Measurements from ENCODE around the gene FAM118A.
"Not testable (repeated sequence)": the region's sequence is repeated elsewhere in the genome, so short reads cannot be mapped to it uniquely, and the experiment has no call there.

Gene FAM118A

GRCh38 chr22:45309422-45310227 lies at the start of gene FAM118A:
Gene FAM118A (plus strand): TSS chr22:45309934. CDS start chr22:45322380, 12,446 bp downstream.
- FAIRE-seq: no peak

GRCh38 chr22:45260395-45260759 lies 49.4 kb upstream of the FAM118A start:
- not testable (repeated sequence) for FAIRE-seq

- no peak for FAIRE-seq
Observed at GRCh38 chr22:45261407-45262088, 48.2 kb upstream of the FAM118A start.

GRCh38 chr22:45262195-45262930 lies 47.4 kb upstream of the FAM118A start:
- no peak for FAIRE-seq

- FAIRE-seq: no peak
Observed at GRCh38 chr22:45262931-45263462, 46.7 kb upstream of the FAM118A start.

- FAIRE-seq: no peak
Observed at GRCh38 chr22:45263463-45264269, 46.1 kb upstream of the FAM118A start.

- FAIRE-seq: no peak
Observed at GRCh38 chr22:45265535-45265934, 44.2 kb upstream of the FAM118A start.

- FAIRE-seq: no peak
Observed at GRCh38 chr22:45268167-45268957, 41.4 kb upstream of the FAM118A start.

GRCh38 chr22:45268958-45269844 lies 40.5 kb upstream of the FAM118A start:
- FAIRE-seq: no peak

- no peak for FAIRE-seq
Observed at GRCh38 chr22:45270095-45271020, 39.4 kb upstream of the FAM118A start.

- FAIRE-seq: no peak
Observed at GRCh38 chr22:45271667-45272201, 38.0 kb upstream of the FAM118A start.

GRCh38 chr22:45272498-45272897 lies 37.2 kb upstream of the FAM118A start:
- no peak for FAIRE-seq

GRCh38 chr22:45273452-45274075 lies 36.2 kb upstream of the FAM118A start:
- no peak for FAIRE-seq

GRCh38 chr22:45276507-45277105 lies 33.1 kb upstream of the FAM118A start:
- no peak for FAIRE-seq

- FAIRE-seq: not testable (repeated sequence)
Observed at GRCh38 chr22:45277720-45278119, 32.0 kb upstream of the FAM118A start.

GRCh38 chr22:45278125-45278524 lies 31.6 kb upstream of the FAM118A start:
- FAIRE-seq: no peak

- no peak for FAIRE-seq
Observed at GRCh38 chr22:45280587-45280980, 29.1 kb upstream of the FAM118A start.

GRCh38 chr22:45281010-45281409 lies 28.7 kb upstream of the FAM118A start:
- no peak for FAIRE-seq
